ENCODE measurements around the gene MLXIPL. TPM values are rescaled to one million over a fixed set of nuclear protein-coding genes. Genes with fewer than 3 reads are reported as not detected.
A peak's percentile ranks its signal among the peaks of the same experiment; 100 is the strongest.

The MLXIPL gene, protein sequence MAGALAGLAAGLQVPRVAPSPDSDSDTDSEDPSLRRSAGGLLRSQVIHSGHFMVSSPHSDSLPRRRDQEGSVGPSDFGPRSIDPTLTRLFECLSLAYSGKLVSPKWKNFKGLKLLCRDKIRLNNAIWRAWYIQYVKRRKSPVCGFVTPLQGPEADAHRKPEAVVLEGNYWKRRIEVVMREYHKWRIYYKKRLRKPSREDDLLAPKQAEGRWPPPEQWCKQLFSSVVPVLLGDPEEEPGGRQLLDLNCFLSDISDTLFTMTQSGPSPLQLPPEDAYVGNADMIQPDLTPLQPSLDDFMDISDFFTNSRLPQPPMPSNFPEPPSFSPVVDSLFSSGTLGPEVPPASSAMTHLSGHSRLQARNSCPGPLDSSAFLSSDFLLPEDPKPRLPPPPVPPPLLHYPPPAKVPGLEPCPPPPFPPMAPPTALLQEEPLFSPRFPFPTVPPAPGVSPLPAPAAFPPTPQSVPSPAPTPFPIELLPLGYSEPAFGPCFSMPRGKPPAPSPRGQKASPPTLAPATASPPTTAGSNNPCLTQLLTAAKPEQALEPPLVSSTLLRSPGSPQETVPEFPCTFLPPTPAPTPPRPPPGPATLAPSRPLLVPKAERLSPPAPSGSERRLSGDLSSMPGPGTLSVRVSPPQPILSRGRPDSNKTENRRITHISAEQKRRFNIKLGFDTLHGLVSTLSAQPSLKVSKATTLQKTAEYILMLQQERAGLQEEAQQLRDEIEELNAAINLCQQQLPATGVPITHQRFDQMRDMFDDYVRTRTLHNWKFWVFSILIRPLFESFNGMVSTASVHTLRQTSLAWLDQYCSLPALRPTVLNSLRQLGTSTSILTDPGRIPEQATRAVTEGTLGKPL
- not detected in 2 replicates for polyA plus RNA-seq (2011; rRNA removed)
- polyA minus RNA-seq (2011; rRNA and poly(A)+ RNA removed), result not detected in 2 replicates

- no peak for DNase-seq (ENCODE audit: low read depth)
- Histone ChIP-seq H3K27me3 (ENCODE audit: control insufficient read depth, insufficient read depth, low read length) (peaks cover 39% of the 10 kb centered on the region), H3K4me3 (ENCODE audit: low read depth, low read length) (peak within 1 kb of the TSS; percentile 3), H3K36me3 (ENCODE audit: control insufficient read depth, insufficient read depth, low read length) (no peaks in the 10 kb centered on the region)
- CTCF ChIA-PET, result interaction anchor here (1.0 to 1.4 kb wide), 3 partner anchors 8 to 101 kb away, joined by 3 to 7 read pairs (median 3); partner anchors contain the start of gene VPS37D
- no peak for TF ChIP-seq CTCF (IDR thresholded peaks at IDR 0.05; ENCODE audit: insufficient read depth, low read depth, low read length)
- POLR2A ChIA-PET, result no interaction called here
Measured at GRCh38 chr7:73623798-73624668, at the start of gene MLXIPL. Gene MLXIPL, minus strand, starts transcription at chr7:73624522. Its CDS starts 30 bp downstream, at chr7:73624492.

DNA sequence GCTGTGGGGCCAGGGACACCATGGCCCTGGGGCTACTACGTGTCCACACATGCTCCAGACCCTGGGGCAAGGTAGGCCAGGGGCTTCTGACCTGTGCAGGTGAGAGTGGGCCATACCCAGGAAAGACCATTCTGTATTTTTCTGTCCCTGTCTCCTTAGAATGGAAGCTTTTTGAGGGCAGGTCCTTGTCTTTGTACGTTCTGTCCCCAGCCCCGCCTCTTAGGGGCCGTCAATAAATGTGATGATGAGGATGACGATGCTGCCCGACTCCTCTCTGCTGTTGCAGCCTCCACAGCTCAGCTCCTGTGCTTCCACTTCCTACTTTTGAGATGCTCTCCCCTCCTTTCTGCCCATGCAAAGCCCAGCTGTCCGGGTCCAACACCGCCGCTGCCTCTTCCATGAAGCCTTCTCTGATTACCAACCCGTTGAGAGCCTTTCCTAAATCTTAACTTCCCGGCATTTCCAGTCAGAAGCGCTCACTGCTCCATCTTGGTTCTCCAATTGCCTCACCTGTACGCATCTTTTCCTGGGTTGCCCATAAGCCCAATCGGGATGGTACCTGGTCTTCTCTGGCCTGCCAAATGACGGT, 47.6 kb upstream of the MLXIPL start:
- Histone ChIP-seq H3K27me3 (ENCODE audit: control insufficient read depth, insufficient read depth, low read length) (no peaks in the 10 kb centered on the region), H3K36me3 (ENCODE audit: control insufficient read depth, insufficient read depth, low read length) (peaks cover 3% of the 10 kb centered on the region; the same call in 1 of the 2 replicates), H3K4me3 (ENCODE audit: low read depth, low read length) (no peak overlapping the region)
- CTCF ChIA-PET, result interaction anchor here (0.6 to 1.9 kb wide), 2 partner anchors 65 to 161 kb away, joined by 3 to 7 read pairs; no protein-coding TSS in a partner anchor
- no peak for TF ChIP-seq CTCF (IDR thresholded peaks at IDR 0.05; ENCODE audit: insufficient read depth, low read depth, low read length)
- POLR2A ChIA-PET, result no interaction called here
- DNase-seq (ENCODE audit: low read depth), result no peak

DNA sequence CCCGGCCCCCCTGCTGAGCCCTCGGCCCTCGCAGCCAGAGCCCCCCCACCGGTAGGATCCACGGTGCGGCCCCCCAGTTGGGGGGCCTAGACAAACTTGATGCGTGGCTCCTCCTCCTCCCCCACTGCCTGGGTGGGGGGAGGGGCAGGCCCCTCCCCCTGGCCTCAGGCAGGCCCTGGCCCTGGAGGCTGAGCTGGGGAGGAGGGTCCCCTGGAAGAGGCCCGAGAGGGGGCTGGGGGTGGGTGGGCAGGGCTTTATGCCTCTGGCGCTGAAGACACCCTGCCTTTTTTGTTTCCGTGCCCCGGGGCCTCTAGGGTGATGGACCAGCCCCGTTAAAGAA, 47.0 kb upstream of the MLXIPL start:
- TF ChIP-seq CTCF (IDR thresholded peaks at IDR 0.05; ENCODE audit: insufficient read depth, low read depth, low read length), result no peak
- H3K4me3 ChIP-seq (ENCODE audit: low read depth, low read length), result no peak overlapping the region
- H3K36me3 ChIP-seq (ENCODE audit: control insufficient read depth, insufficient read depth, low read length), result peaks cover 3% of the 10 kb centered on the region; the same call in 1 of the 2 replicates
- ChIA-PET CTCF (interaction anchor here (1.1 to 1.9 kb wide), 2 partner anchors 54 to 65 kb away, joined by 6 to 7 read pairs; no protein-coding TSS in a partner anchor), POLR2A (no interaction called here)
- H3K27me3 ChIP-seq (ENCODE audit: control insufficient read depth, insufficient read depth, low read length), result no peaks in the 10 kb centered on the region
- DNase-seq (ENCODE audit: low read depth), result no peak

- H3K4me3 ChIP-seq (ENCODE audit: low read depth, low read length), result no peak overlapping the region
- peaks cover 3% of the 10 kb centered on the region; the same call in 1 of the 2 replicates for H3K36me3 ChIP-seq (ENCODE audit: control insufficient read depth, insufficient read depth, low read length)
- DNase-seq (ENCODE audit: low read depth), result no peak
- ChIA-PET CTCF (interaction anchor here (2.5 to 2.9 kb wide), 2 partner anchors 41 to 62 kb away, joined by 11 to 20 read pairs; no protein-coding TSS in a partner anchor), POLR2A (no interaction called here)
- no peaks in the 10 kb centered on the region for H3K27me3 ChIP-seq (ENCODE audit: control insufficient read depth, insufficient read depth, low read length)
- no peak for TF ChIP-seq CTCF (IDR thresholded peaks at IDR 0.05; ENCODE audit: insufficient read depth, low read depth, low read length)
Measured at GRCh38 chr7:73669858-73670385, 45.6 kb upstream of the MLXIPL start.
